GM12878 (cell line): Measurements from ENCODE around the gene MARCHF9.

ENCODE experiments used
- BACH1 ChIP-seq: fragments of 450-650 bp; IDR thresholded peaks from 2 replicates; pipeline ENCODE4 v1.6.1; 2017; ENCODE audit warnings: mild to moderate bottlenecking, borderline replicate concordance
- FOS ChIP-seq: IDR thresholded peaks from 3 replicates; pipeline ENCODE4 v1.6.1; 2011; ENCODE audit warnings: borderline replicate concordance; ENCODE audit not compliant: insufficient read length; ENCODE audit errors: extremely low read depth
- GABPA ChIP-seq: IDR thresholded peaks from 2 replicates; pipeline ENCODE4 v1.6.1; 2014; ENCODE audit warnings: antibody characterized with exemption, low read depth, mild to moderate bottlenecking, inconsistent platforms
- MYB ChIP-seq: fragments of 150-350 bp; IDR thresholded peaks from 2 replicates; pipeline ENCODE4 v1.6.1; 2014; ENCODE audit warnings: mild to moderate bottlenecking, low read depth, low read length, borderline replicate concordance
- SMC3 ChIP-seq: IDR thresholded peaks from 2 replicates; pipeline ENCODE4 v1.6.1; 2011; ENCODE audit warnings: low read length, improper control_type of control experiment, borderline replicate concordance
- TBL1XR1 ChIP-seq: IDR thresholded peaks from 2 replicates; pipeline ENCODE4 v1.6.1; 2012; ENCODE audit warnings: low read depth, low read length, improper control_type of control experiment
- TF ChIP-seq, protein P1 (sequence below), 3 experiments: IDR thresholded peaks in 2 of 3; conservative IDR thresholded peaks in 1 of 3; 2 replicates each; pipeline ENCODE4 v1.5.1; 2011; ENCODE audit warnings: low read depth in 3 of 3, low read length in 3 of 3, mild to moderate bottlenecking in 3 of 3, control low read depth in 2 of 3, moderate library complexity in 2 of 3, inconsistent platforms in 1 of 3, mixed read lengths in 1 of 3; ENCODE audit not compliant: control insufficient read depth in 2 of 3, insufficient read depth in 1 of 3; ENCODE audit errors: extremely low read depth in 1 of 3

DNA sequence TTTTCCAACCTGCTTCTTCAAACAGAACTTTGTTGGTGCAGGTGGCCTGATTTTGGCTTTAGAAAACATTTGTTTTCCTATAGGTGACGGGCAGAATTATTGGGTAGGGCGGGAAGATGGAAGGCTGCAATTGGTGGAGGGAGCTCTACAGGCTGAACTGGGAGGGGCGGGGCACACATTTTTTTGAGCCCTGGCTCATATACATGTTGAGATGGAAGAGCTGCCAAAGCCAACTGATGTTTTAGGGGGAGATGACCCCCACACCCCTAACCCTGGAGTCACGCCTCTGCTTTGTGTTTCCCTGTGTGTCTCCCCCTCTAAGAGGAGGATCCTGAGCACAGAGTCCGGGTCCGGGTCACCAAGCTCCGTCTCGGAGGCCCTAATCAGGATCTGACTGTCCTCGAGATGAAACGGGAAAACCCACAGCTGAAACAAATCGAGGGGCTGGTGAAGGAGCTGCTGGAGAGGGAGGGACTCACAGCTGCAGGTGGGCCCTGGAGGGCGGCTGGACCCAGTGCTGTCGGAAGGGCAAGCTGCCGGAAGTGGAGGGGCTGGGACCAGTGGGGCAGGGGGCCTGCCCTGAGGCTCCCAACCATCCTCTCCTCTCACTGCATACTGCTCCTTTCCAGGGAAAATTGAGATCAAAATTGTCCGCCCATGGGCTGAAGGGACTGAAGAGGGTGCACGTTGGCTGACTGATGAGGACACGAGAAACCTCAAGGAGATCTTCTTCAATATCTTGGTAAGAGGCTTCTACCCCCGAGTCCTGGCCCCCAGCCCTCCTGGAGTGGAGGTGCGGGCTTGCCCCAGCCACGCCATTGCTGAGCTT is 34.9 kb upstream of the MARCHF9 start:
- TF ChIP-seq, protein P1, sequence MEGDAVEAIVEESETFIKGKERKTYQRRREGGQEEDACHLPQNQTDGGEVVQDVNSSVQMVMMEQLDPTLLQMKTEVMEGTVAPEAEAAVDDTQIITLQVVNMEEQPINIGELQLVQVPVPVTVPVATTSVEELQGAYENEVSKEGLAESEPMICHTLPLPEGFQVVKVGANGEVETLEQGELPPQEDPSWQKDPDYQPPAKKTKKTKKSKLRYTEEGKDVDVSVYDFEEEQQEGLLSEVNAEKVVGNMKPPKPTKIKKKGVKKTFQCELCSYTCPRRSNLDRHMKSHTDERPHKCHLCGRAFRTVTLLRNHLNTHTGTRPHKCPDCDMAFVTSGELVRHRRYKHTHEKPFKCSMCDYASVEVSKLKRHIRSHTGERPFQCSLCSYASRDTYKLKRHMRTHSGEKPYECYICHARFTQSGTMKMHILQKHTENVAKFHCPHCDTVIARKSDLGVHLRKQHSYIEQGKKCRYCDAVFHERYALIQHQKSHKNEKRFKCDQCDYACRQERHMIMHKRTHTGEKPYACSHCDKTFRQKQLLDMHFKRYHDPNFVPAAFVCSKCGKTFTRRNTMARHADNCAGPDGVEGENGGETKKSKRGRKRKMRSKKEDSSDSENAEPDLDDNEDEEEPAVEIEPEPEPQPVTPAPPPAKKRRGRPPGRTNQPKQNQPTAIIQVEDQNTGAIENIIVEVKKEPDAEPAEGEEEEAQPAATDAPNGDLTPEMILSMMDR (IDR thresholded peaks at IDR 0.05 in 2 of 3, conservative IDR thresholded peaks at IDR 0.05 in 1 of 3; ENCODE audit: control insufficient read depth in 2 of 3, extremely low read depth in 1 of 3, insufficient read depth in 1 of 3, low read depth in 3 of 3, low read length in 3 of 3) = no peak
- TF ChIP-seq BACH1 (no peak), FOS (no peak), GABPA (no peak), TBL1XR1 (no peak), SMC3 (no peak), MYB (no peak)
